HG02678 (cell line): ENCODE data around the gene LDHA.
A peak's percentile ranks its signal among the peaks of the same experiment; 100 is the strongest.

Experiments
- ATAC-seq: cut with Tn5 transposase; IDR thresholded peaks from one replicate; pipeline ENCODE4 v1.9.1; 2021; ENCODE audit warnings: mild to moderate bottlenecking, moderate library complexity; ENCODE audit not compliant: unreplicated experiment

LDHA gene

GRCh38 chr11:18394275-18394927 lies at the start of gene LDHA:
LDHA (plus strand) TSS chr11:18394563; CDS start chr11:18396843, 2,280 bp downstream.
- ATAC-seq: peak; percentile 65

- ATAC-seq: no peak
Measured at GRCh38 chr11:18347471-18348125, 46.8 kb upstream of the LDHA start.

DNA sequence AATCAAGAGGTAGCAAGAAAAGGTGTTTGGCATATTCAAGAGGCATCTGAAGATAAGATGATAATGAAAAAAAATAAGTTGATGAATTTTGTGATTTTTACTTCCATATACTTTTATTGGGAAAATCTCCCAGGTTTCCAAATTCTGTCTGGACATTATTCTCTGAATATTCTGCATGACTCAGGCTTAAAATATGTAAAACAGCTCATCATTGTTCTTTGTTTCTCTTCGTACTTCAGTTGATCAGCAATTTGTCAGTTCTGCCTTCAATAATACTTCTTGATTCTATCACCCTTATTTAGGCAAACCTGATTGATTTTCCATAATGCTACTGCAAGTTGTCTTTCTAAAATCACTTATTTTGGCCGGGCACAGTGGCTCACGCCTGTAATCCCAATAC lies 41.8 kb upstream of the LDHA start:
- no peak for ATAC-seq

DNA sequence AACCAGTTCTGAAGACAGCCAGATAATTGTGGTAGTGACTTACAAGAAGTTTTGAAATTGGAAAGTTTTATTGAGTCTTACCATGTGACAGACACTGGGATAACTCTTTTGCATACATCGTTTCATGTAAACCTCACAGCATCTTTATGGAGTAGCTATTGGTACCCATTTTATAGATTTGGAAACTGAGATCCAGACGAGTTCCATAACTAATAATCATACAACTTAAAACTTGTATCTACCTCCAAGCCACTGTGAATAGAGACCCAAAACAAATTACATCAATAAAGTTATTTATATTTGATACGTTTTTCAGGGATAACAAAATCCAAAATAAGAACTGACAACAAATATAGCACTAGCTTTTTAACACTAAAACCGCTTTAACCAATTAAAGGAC lies 35.7 kb upstream of the LDHA start:
- ATAC-seq: no peak

DNA sequence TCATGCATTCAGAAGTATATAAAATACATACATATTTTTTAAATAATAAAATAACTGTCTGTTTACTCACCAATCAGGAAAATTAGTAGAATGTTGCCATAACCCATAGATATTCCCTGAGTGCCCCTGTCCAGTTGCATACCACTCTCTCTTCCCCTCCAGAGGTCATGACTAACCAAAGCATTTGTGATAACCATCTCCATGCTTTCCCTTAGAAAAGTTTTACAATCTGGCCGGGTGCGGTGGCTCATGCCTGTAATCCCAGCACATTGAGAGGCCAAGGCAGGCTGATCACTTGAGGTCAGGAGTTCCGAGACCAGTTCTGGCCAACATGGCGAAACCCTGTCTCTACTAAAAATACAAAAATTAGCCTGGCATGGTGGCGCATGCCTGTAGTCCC lies 33.2 kb upstream of the LDHA start:
- ATAC-seq: no peak

GRCh38 chr11:18364495-18365073 lies 29.8 kb upstream of the LDHA start:
- ATAC-seq: no peak

DNA sequence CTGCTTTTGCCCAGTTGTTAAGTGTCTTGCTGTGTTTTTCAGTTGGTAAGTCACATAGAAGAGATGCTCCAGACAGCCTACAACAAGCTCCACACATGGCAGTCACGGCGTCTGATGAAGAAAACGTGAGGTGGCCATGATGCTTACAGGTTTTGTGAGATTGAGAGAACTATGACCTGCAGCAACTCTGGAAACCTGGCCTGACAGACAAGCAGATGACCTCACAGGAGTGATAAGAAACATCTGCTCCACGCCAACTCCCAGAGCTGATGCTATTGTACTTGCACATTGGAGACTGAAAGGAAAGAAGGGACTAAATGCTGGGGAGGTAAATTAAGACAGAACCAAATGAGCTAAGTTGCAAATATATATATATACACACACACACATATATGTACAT lies 28.6 kb upstream of the LDHA start:
- ATAC-seq: no peak

GRCh38 chr11:18366286-18366685 lies 28.1 kb upstream of the LDHA start:
- ATAC-seq: no peak

DNA sequence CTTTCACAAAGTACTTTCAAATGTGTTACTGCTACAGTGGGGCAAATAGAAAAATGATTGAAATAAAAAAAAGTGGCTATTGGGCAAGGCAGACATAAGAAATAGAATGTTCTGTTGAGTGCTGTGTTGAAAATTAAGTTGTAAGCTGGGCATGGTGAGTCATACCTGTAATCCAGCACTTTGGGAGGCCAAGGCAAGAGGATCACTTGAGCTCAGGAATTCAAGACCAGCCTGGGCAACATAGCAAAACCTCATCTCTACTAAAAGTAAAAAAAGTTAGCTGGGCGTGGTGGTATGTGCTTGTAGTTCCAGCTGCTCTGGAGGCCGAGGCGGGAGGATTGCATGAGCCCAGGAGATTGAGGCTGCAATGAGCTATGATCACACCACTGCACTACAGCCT lies 26.9 kb upstream of the LDHA start:
- ATAC-seq: no peak

DNA sequence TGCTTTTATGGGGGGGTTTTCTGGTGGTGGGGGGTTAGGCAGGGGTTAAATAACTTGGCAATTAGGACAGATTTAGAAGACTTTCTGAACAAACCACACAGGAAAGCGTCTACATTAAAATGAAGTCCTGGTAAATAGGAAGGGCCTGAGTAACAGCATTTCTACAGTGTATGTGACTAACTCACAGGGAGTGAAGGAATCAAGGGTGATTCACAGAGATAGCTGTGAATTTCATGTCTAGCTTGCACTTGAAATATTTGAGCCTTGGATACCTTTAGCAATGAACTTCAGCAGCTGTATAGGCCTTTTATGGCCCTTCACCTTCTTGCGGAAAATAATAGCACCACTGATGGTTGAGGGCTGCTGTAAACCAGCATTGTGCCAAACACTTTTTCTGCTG lies 26.1 kb upstream of the LDHA start:
- ATAC-seq: no peak

DNA sequence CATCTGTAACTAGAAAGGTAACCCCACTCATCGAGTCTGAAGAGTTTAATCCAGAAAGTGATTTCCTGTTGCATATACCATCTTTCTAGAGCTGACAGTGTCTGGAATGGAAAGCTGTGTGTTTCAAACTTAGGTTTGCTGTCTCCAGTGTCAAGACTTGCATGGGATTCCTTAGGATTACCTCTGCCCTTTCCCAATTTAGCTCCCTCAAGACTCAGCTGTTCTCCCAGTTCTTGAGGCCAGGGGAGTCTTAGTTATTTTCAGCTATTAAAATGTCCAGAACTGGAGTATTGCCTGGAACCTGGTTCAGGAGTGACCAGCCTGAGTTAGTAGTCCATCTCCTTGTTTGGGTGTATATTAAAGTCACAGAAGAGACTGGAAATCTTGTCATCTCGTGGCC lies 25.0 kb upstream of the LDHA start:
- ATAC-seq: no peak

GRCh38 chr11:18371279-18371678 lies 23.1 kb upstream of the LDHA start:
- no peak for ATAC-seq

DNA sequence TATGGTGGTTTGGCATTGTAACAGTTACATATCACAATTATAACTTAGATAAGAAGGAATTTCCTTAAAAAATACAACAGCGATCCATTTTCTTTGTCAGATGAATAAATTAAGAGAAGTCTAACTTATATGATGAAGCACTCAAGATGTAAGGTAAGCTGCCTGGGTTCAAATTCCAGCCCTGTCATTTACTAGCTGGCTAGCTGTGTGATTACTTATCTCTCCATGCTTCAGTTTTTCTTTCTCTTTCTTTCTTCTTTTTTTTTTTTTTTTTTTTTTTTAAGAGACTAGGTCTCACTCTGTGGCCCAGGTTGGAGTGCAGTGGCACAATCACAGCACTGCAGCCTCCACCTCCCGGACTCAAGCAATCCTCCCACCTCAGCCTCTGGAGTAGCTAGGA lies 22.2 kb upstream of the LDHA start:
- ATAC-seq: no peak

DNA sequence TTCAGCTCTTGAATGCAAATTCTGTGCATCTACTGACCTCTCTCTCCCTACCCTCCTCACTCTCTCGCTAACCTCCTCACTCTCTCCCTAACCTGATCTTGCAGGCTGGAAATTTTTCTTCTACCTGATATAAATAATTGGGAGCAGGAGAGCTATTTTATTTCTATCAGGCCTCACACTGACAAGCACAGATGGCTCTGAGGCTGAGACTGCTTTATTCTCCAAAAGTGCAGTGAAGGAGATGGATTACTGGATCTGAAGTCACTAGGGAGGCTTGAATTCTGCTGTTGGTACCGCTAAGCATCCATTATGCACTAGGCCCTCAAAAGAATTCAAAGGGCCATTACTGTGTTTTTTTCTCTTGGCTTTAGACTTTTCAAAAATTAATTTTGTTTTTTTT lies 19.4 kb upstream of the LDHA start:
- no peak for ATAC-seq

DNA sequence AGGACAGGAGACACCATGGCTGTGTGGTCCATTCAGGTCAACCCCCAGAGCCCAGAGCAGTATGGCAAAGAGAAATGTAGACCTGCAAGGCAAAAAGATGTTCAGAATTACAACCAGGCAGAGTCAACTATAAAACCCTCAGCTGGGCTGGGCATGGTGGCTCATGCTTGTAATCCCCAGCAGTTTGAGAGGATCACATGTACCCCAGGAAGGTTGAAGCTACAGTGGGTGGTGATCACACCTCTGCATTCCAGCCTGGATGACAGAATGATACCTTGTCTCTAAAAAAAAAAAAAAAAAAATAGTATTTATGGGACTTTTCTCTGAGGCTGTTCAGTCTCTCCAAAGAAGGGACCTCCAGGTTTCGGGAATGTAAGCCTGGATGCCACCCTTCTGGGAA lies 18.4 kb upstream of the LDHA start:
- no peak for ATAC-seq

GRCh38 chr11:18379201-18379600 lies 15.2 kb upstream of the LDHA start:
- no peak for ATAC-seq

DNA sequence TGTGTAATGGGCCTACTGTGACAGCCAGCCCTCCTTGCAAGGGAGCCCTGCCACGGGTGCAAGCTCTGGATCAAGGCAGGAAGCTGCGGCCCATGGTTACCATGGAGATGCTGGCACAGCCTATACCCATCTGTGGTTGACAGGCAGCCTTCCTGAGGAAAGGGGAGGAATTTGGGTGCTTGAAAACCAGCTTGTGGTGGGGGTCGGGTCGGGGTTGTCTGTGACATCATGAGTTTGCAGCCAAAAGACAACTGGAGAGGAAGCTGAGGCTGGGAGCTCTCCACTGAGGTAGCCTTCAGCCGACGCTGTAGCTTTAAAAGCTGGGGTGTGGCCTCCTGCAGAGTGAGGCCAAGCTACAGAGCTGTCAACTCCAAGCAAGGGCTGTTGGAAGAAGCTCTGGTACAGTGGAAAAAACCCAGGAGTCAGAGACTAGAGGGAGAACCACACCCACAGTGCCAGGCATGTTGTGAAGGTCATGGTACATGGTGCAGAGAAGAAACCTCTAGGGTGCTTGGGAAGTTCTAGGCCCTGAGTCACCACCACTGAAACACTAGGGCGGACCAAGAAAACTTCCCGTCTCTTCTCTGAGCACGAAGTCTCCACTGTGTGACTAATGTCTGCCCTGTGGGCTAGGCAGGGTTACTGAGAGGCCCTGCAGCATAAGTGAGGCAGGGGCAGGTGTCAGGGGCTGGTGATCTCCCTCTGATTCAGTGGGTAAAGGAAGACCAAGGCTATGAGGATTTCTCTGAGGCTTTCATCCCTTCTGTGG lies 10.8 kb upstream of the LDHA start:
- peak; percentile 78 for ATAC-seq

- ATAC-seq: peak; percentile 41
Measured at GRCh38 chr11:18384157-18384641, 10.2 kb upstream of the LDHA start.

DNA sequence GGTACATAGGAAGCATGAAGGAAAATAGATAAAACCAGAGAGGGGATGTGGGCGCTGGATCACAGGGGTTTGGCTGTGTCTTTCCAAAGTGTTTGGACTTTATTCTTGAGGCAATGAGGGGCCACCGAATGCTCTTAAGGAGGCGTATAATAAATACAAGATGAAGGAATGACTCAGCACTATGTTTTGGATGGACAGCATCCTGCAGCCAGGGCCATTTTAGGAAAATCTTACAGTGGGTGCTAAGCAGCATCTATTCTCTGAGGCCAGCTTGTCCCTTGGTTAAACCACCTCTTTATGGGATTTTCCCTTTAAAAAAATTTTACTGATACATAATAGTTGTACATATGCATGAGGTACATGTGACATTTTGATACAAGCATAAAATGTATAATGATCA lies 4.3 kb upstream of the LDHA start:
- no peak for ATAC-seq

DNA sequence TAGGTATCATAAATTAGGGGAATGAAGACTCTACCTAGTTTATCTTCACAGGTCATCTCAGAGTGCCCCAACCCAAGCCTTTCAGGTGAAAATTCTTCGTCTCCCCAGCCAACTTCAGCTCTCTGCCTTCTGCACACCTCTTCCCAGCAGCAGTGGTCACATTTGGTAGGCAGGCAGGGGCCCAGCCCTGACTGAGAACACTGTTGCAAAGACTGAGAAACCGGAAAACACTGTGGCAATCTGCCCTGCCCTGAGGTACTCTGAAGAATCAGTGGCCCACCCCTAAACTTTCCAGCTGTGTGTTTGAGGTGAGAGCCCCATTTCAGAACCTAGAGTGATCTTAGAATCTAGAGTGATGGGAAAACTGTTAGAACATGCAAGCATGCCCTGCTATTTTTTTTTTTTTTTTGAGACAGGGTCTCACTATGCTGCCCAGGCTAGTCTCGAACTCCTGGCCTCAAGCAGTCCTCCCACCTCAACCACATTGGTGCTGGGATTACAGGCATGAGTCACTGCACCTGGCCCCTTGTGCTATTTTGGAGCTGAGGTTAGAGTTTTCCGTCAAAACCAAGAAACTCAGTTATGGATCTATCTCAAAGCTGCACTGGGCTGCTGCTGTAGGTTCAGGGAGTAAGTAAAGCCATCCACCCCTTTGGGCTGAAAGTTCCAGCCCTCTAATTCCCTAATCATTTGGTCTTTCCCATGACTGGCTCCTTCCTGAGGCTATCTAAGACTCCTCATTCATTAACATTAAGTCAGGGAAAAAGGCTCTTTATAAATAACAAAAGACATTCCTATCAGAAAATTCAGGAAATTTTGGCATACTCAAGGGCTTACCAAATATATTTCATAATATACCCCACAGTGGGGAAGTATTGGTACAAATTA lies 1.7 kb upstream of the LDHA start:
- no peak for ATAC-seq
